GM12878 (cell line): ENCODE measurements around the gene ESRP2. TPM values are rescaled to one million over a fixed set of nuclear protein-coding genes. Genes with fewer than 3 reads are reported as not detected.

Source experiments
- ASH2L ChIP-seq: fragments of 300-600, 200-600 bp; sonication (generic); IDR thresholded peaks from 2 replicates; pipeline ENCODE4 v1.6.1; 2017; ENCODE audit warnings: low read depth, mild to moderate bottlenecking, borderline replicate concordance
- BRCA1 ChIP-seq: IDR thresholded peaks from 2 replicates; pipeline ENCODE4 v1.6.1; 2011; ENCODE audit warnings: low read depth, low read length, improper control_type of control experiment
- CHD4 ChIP-seq: fragments of 200-600 bp; sonication (generic); IDR thresholded peaks from 2 replicates; pipeline ENCODE4 v1.6.1; 2016; ENCODE audit warnings: mild to moderate bottlenecking
- EP300 ChIP-seq, 2 experiments: fragments of 150-350 bp in 1 of 2; IDR thresholded peaks; 2 replicates each; pipeline ENCODE4 v1.6.1; 2011 to 2012; ENCODE audit warnings: low read depth in 2 of 2, low read length in 2 of 2, borderline replicate concordance in 1 of 2, improper control_type of control experiment in 1 of 2, inconsistent platforms in 1 of 2; ENCODE audit not compliant: control insufficient read depth in 1 of 2
- GABPA ChIP-seq: IDR thresholded peaks from 2 replicates; pipeline ENCODE4 v1.6.1; 2014; ENCODE audit warnings: antibody characterized with exemption, low read depth, mild to moderate bottlenecking, inconsistent platforms
- HCFC1 ChIP-seq: fragments of 150-350 bp; IDR thresholded peaks from 2 replicates; pipeline ENCODE4 v1.6.1; 2014; ENCODE audit warnings: low read length
- KDM1A ChIP-seq: fragments of 200-600 bp; sonication (generic); IDR thresholded peaks from 2 replicates; pipeline ENCODE4 v1.6.1; 2016; ENCODE audit warnings: borderline replicate concordance
- KLF5 ChIP-seq: fragments of 450-650 bp; IDR thresholded peaks from 2 replicates; pipeline ENCODE4 v1.6.1; 2014; ENCODE audit warnings: mild to moderate bottlenecking; ENCODE audit not compliant: partially characterized antibody
- NR2C2 ChIP-seq: IDR thresholded peaks from 2 replicates; pipeline ENCODE4 v1.6.1; 2011; ENCODE audit warnings: borderline replicate concordance, low read depth; ENCODE audit not compliant: control insufficient read depth, insufficient read length
- polyA plus RNA-seq, 11 experiments: library from polyadenylated mRNA; depleted of rRNA in 4 of 11; unstranded in 6 of 11; stranded (reverse) in 5 of 11; fragments of >200 nt; fragmentation: Nextera tagmentation in 4 of 11; fragmentation: Illumina TruSeq in 1 of 11; extraction: Ambion mirVana in 4 of 11; extraction: Trizol in 1 of 11; gene quantifications; 1 replicate in 1 of 11; 2 replicates in 10 of 11; pipeline versions ENCODE4 v1.2.1 to v1.2.3, GENCODE V29; 2011 to 2016; ENCODE audit warnings: inconsistent platforms in 2 of 11, missing spikeins in 2 of 11, low read depth in 1 of 11
- total RNA-seq, 4 experiments: library from RNA; depleted of rRNA in 3 of 4; stranded (reverse); fragments of >200 nt in 3 of 4; fragmentation: Illumina TruSeq in 1 of 4; extraction: Trizol in 1 of 4; gene quantifications; 2 replicates each; pipeline versions ENCODE4 v1.2.1 to v1.2.3, GENCODE V29; 2013 to 2021
- TF ChIP-seq, protein P1 (sequence below): IDR thresholded peaks from 2 replicates; pipeline ENCODE4 v1.6.1; 2011; ENCODE audit warnings: mild to moderate bottlenecking, low read depth, low read length, moderate library complexity; ENCODE audit not compliant: insufficient replicate concordance
- TF ChIP-seq, protein P2 (sequence below): fragments of 450-650 bp; formaldehyde crosslinking; IDR thresholded peaks from 2 replicates; pipeline ENCODE4 v1.5.0; 2022; ENCODE audit warnings: mild to moderate bottlenecking, missing genetic modification characterization

The ESRP2 gene
- total and polyA plus RNA-seq, 10 of the 15 experiments (the other 5 are each of a cell fraction or from before 2014, with no cell fraction given) = 0.04 to 0.64 (median 0.08) TPM; not detected in 3

GRCh38 chr16:68264128-68265077 lies 28.5 kb upstream of the ESRP2 start, which contains the start of gene SLC7A6 (continued):
- TF ChIP-seq NR2C2 (no peak), CHD4 (no peak), GABPA (no peak), HCFC1 (no peak), KLF5 (no peak), KDM1A (no peak), ASH2L (no peak; the same call in 1 of the 2 replicates), BRCA1 (no peak), EP300 (IDR thresholded peaks at IDR 0.05; ENCODE audit: borderline replicate concordance in 1 of 2, control insufficient read depth in 1 of 2, low read depth in 2 of 2, low read length in 2 of 2) (no peak)
- TF ChIP-seq, protein P1, sequence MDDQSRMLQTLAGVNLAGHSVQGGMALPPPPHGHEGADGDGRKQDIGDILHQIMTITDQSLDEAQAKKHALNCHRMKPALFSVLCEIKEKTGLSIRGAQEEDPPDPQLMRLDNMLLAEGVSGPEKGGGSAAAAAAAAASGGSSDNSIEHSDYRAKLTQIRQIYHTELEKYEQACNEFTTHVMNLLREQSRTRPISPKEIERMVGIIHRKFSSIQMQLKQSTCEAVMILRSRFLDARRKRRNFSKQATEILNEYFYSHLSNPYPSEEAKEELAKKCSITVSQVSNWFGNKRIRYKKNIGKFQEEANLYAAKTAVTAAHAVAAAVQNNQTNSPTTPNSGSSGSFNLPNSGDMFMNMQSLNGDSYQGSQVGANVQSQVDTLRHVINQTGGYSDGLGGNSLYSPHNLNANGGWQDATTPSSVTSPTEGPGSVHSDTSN = no peak
- TF ChIP-seq, protein P2, sequence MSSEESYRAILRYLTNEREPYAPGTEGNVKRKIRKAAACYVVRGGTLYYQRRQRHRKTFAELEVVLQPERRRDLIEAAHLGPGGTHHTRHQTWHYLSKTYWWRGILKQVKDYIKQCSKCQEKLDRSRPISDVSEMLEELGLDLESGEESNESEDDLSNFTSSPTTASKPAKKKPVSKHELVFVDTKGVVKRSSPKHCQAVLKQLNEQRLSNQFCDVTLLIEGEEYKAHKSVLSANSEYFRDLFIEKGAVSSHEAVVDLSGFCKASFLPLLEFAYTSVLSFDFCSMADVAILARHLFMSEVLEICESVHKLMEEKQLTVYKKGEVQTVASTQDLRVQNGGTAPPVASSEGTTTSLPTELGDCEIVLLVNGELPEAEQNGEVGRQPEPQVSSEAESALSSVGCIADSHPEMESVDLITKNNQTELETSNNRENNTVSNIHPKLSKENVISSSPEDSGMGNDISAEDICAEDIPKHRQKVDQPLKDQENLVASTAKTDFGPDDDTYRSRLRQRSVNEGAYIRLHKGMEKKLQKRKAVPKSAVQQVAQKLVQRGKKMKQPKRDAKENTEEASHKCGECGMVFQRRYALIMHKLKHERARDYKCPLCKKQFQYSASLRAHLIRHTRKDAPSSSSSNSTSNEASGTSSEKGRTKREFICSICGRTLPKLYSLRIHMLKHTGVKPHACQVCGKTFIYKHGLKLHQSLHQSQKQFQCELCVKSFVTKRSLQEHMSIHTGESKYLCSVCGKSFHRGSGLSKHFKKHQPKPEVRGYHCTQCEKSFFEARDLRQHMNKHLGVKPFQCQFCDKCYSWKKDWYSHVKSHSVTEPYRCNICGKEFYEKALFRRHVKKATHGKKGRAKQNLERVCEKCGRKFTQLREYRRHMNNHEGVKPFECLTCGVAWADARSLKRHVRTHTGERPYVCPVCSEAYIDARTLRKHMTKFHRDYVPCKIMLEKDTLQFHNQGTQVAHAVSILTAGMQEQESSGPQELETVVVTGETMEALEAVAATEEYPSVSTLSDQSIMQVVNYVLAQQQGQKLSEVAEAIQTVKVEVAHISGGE (CRISPR knock-in tag) = no peak
